Stimulated activated CD4-positive, alpha-beta T cell treated with anti-CD3 and anti-CD28 coated beads, Interleukin-2, amount 100 ng/mL, for 4 hours (primary cell): ENCODE measurements around the gene JMJD7.

Experiments used
- DNase-seq: peaks from one replicate; pipeline ENCODE4 v3.0.0-alpha.2; 2020; ENCODE audit warnings: low read depth

JMJD7 gene

GRCh38 chr15:41801185-41801584 lies 26.7 kb upstream of the JMJD7 start:
- no peak for DNase-seq

- DNase-seq, result no peak
Measured at GRCh38 chr15:41801850-41802455, 25.9 kb upstream of the JMJD7 start.

GRCh38 chr15:41804361-41804760 lies 23.5 kb upstream of the JMJD7 start:
- DNase-seq, result no peak

GRCh38 chr15:41804916-41805666 lies 22.8 kb upstream of the JMJD7 start:
- no peak for DNase-seq

- DNase-seq, result no peak
Measured at GRCh38 chr15:41805711-41806110, 22.2 kb upstream of the JMJD7 start.

- no peak for DNase-seq
Measured at GRCh38 chr15:41806291-41807181, 21.4 kb upstream of the JMJD7 start.

GRCh38 chr15:41809121-41809520 lies 18.8 kb upstream of the JMJD7 start:
- DNase-seq, result no peak

- DNase-seq, result no peak
Measured at GRCh38 chr15:41809526-41810220, 18.2 kb upstream of the JMJD7 start.

- no peak for DNase-seq
Measured at GRCh38 chr15:41810651-41811431, 17.1 kb upstream of the JMJD7 start.

GRCh38 chr15:41811432-41812195 lies 16.3 kb upstream of the JMJD7 start:
- DNase-seq, result peak; percentile 63

- DNase-seq, result no peak
Measured at GRCh38 chr15:41812820-41813375, 15.0 kb upstream of the JMJD7 start.

GRCh38 chr15:41813426-41813825 lies 14.5 kb upstream of the JMJD7 start:
- no peak for DNase-seq

- no peak for DNase-seq
Measured at GRCh38 chr15:41814534-41814933, 13.4 kb upstream of the JMJD7 start.

GRCh38 chr15:41816788-41817187 lies 11.1 kb upstream of the JMJD7 start:
- DNase-seq, result no peak

- DNase-seq, result no peak
Measured at GRCh38 chr15:41817327-41817726, 10.6 kb upstream of the JMJD7 start.

GRCh38 chr15:41817781-41818180 lies 10.1 kb upstream of the JMJD7 start:
- DNase-seq, result no peak

- no peak for DNase-seq
Measured at GRCh38 chr15:41819455-41820050, 8.3 kb upstream of the JMJD7 start.

GRCh38 chr15:41820791-41821423 lies 7.0 kb upstream of the JMJD7 start:
- DNase-seq, result no peak

GRCh38 chr15:41821831-41822230 lies 6.1 kb upstream of the JMJD7 start:
- no peak for DNase-seq
